CD1c-positive myeloid dendritic cell (primary cell): ENCODE results near the gene TENM3.
"Not testable (repeated sequence)": the region's sequence is repeated elsewhere in the genome, so short reads cannot be mapped to it uniquely, and the experiment has no call there.

Source experiments
- DNase-seq: peaks from one replicate; pipeline ENCODE4 v3.0.0-alpha.2; 2016; ENCODE audit errors: extremely low spot score

The TENM3 gene

GRCh38 chr4:182338063-182338462 lies 94.9 kb downstream of the TENM3 start:
- DNase-seq, result no peak

- no peak for DNase-seq
Observed at GRCh38 chr4:182338746-182339145, 95.5 kb downstream of the TENM3 start.

- DNase-seq, result no peak
Observed at GRCh38 chr4:182339221-182339641, 96.0 kb downstream of the TENM3 start.

GRCh38 chr4:182343453-182343852 lies 100.3 kb downstream of the TENM3 start:
- no peak for DNase-seq

GRCh38 chr4:182344968-182345367 lies 101.8 kb downstream of the TENM3 start:
- no peak for DNase-seq

- no peak for DNase-seq
Observed at GRCh38 chr4:182346250-182346649, 103.0 kb downstream of the TENM3 start.

- DNase-seq, result no peak
Observed at GRCh38 chr4:182346675-182347375, 103.6 kb downstream of the TENM3 start.

GRCh38 chr4:182348779-182349326 lies 105.7 kb downstream of the TENM3 start:
- DNase-seq, result no peak

GRCh38 chr4:182350041-182350440 lies 106.8 kb downstream of the TENM3 start:
- no peak for DNase-seq

GRCh38 chr4:182351485-182351884 lies 108.3 kb downstream of the TENM3 start:
- no peak for DNase-seq

GRCh38 chr4:182354106-182354505 lies 110.9 kb downstream of the TENM3 start:
- DNase-seq, result no peak

- DNase-seq, result no peak
Observed at GRCh38 chr4:182354867-182355266, 111.7 kb downstream of the TENM3 start.

GRCh38 chr4:182367153-182367552 lies 124.0 kb downstream of the TENM3 start:
- DNase-seq, result no peak

- DNase-seq, result no peak
Observed at GRCh38 chr4:182369211-182369610, 126.0 kb downstream of the TENM3 start.

- no peak for DNase-seq
Observed at GRCh38 chr4:182370491-182370890, 127.3 kb downstream of the TENM3 start.

GRCh38 chr4:182380771-182381181 lies 137.6 kb downstream of the TENM3 start:
- no peak for DNase-seq

GRCh38 chr4:182382941-182383340 lies 139.7 kb downstream of the TENM3 start:
- DNase-seq, result no peak

GRCh38 chr4:182384631-182385091 lies 141.5 kb downstream of the TENM3 start:
- no peak for DNase-seq

- DNase-seq, result no peak
Observed at GRCh38 chr4:182385897-182386296, 142.7 kb downstream of the TENM3 start.

- not testable (repeated sequence) for DNase-seq
Observed at GRCh38 chr4:182386576-182386975, 143.4 kb downstream of the TENM3 start.

GRCh38 chr4:182391111-182391684 lies 148.0 kb downstream of the TENM3 start:
- no peak for DNase-seq

GRCh38 chr4:182394181-182394580 lies 151.0 kb downstream of the TENM3 start:
- no peak for DNase-seq

GRCh38 chr4:182400081-182400480 lies 156.9 kb downstream of the TENM3 start:
- DNase-seq, result no peak
